ENCODE measurements around the gene SNAI3.

Gene SNAI3

DNA sequence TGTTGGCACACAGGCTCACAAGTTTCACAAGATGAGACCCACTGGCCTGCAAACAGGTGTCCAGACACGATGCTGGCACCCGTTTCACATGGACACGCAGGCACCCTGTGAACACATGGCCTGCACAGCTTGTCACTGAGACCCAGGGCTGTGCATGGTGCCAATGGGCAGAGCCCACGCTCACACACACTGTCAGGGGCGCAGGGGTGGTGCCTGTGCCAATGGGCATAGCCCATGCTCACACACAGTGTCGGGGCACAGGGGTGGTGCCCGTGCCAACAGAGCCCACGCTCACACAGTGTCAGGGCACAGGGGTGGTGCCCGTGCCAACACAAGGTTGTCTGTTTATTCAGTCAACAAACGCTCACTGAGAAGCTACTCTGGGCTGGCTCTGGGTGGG is 49.3 kb upstream of the SNAI3 start (continued):
- no peak for TF ChIP-seq BACH2 (CRISPR knock-in tag; IDR thresholded peaks at IDR 0.05; ENCODE audit: borderline replicate concordance)

DNA sequence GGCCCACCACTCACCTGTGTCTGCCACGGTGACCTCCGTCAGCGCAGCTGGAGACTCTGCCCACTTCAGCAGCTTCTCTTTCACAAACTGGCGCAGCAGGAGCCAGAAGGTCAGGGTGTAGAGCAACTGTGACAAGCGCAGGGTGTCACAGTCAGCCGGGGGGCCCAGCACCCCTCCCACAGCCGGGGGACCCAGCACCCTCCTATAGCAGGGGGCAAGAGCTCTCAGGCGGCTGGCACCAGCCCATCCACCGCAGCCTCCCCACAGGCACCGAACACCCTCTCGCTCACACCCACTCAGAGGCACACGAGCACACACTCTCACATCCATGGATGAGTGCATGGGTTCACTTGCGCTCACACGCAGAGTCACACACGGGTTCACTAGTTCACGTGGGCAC is 48.8 kb upstream of the SNAI3 start:
- no peak for ATAC-seq
- TF ChIP-seq TCF4 (CRISPR knock-in tag; IDR thresholded peaks at IDR 0.05; ENCODE audit: borderline replicate concordance) (no peak), RARB (CRISPR knock-in tag; IDR thresholded peaks at IDR 0.05) (no peak), ZNF8 (CRISPR knock-in tag; IDR thresholded peaks at IDR 0.05) (no peak), ZFP30 (CRISPR knock-in tag; IDR thresholded peaks at IDR 0.05) (no peak), ZNF70 (CRISPR knock-in tag; IDR thresholded peaks at IDR 0.05) (no peak), TOX (CRISPR knock-in tag; IDR thresholded peaks at IDR 0.05; ENCODE audit: borderline replicate concordance) (no peak), GLIS3 (CRISPR knock-in tag; IDR thresholded peaks at IDR 0.05) (no peak)

DNA sequence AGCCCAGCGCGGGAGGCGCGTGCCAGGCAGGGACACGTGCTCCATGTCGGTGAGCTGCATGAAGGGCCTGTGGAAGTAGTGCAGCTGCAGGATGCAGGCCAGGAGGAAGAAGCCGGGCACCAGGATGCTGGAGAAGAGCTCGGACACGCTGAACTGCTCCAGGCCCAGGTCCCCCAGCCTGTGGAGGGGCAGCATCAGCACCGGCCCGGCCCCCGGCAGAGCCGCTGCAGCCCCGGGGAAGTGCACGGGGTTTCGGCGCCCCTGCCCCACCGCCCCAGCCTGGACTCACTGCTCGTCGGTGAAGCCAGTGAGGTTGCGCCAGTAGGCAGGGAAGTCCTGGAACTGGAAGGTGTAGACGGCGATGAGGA is 48.0 kb upstream of the SNAI3 start:
- no peak for ATAC-seq
- no peak for TF ChIP-seq ZC3H10 (CRISPR knock-in tag; IDR thresholded peaks at IDR 0.05)
- no peak for TF ChIP-seq TOX (CRISPR knock-in tag; IDR thresholded peaks at IDR 0.05; ENCODE audit: borderline replicate concordance)
- TF ChIP-seq BACH2 (CRISPR knock-in tag; IDR thresholded peaks at IDR 0.05; ENCODE audit: borderline replicate concordance), result no peak
- TF ChIP-seq, protein P1, sequence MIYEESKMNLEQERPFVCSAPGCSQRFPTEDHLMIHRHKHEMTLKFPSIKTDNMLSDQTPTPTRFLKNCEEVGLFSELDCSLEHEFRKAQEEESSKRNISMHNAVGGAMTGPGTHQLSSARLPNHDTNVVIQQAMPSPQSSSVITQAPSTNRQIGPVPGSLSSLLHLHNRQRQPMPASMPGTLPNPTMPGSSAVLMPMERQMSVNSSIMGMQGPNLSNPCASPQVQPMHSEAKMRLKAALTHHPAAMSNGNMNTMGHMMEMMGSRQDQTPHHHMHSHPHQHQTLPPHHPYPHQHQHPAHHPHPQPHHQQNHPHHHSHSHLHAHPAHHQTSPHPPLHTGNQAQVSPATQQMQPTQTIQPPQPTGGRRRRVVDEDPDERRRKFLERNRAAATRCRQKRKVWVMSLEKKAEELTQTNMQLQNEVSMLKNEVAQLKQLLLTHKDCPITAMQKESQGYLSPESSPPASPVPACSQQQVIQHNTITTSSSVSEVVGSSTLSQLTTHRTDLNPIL (CRISPR knock-in tag; IDR thresholded peaks at IDR 0.05; ENCODE audit: low read depth), result no peak
- no peak for TF ChIP-seq OSR1 (CRISPR knock-in tag; IDR thresholded peaks at IDR 0.05)
- TF ChIP-seq, protein P2, sequence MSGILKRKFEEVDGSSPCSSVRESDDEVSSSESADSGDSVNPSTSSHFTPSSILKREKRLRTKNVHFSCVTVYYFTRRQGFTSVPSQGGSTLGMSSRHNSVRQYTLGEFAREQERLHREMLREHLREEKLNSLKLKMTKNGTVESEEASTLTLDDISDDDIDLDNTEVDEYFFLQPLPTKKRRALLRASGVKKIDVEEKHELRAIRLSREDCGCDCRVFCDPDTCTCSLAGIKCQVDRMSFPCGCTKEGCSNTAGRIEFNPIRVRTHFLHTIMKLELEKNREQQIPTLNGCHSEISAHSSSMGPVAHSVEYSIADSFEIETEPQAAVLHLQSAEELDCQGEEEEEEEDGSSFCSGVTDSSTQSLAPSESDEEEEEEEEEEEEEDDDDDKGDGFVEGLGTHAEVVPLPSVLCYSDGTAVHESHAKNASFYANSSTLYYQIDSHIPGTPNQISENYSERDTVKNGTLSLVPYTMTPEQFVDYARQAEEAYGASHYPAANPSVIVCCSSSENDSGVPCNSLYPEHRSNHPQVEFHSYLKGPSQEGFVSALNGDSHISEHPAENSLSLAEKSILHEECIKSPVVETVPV (CRISPR knock-in tag; IDR thresholded peaks at IDR 0.05), result no peak
- TF ChIP-seq ZFP3 (CRISPR knock-in tag; IDR thresholded peaks at IDR 0.05), result no peak
- TF ChIP-seq ZNF8 (CRISPR knock-in tag; IDR thresholded peaks at IDR 0.05), result no peak

DNA sequence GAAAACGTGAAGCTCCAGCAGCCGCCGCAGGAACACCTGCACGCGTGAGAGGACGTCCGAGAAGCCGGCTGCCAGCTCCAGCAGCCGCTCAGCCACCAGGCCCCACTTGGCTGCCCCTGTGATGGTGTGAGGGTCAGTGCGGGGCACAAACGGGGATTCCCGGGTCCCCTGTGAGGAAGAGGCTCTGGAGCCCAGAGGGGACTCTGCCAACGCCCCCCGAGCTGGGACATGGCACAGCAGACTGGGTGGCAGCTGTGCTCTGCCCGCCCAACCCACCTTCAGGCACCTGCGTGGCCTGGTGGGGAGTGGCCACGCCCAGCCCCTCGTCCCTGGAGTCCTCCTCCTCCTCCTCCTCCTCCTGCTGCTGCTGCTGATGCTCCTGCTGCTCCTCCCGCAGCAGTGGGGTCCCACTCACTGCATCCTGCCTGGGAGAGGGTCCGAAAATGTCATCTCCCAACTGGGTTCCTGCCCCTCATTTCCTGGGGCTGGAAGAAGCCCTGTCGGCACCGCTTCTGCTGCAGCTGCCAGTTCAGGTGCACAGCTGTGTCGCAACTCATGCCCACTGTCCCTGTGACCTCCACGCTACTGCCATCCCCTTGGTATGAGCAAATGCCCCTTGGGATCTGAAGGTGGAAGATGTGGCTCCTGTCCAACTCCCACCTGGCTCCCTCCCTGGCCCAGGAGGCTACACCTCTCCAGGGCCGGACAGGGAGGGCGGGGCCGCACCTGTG is 47.5 kb upstream of the SNAI3 start:
- ATAC-seq, result no peak
- TF ChIP-seq BACH2 (CRISPR knock-in tag; IDR thresholded peaks at IDR 0.05; ENCODE audit: borderline replicate concordance), result no peak
- TF ChIP-seq, protein P3, sequence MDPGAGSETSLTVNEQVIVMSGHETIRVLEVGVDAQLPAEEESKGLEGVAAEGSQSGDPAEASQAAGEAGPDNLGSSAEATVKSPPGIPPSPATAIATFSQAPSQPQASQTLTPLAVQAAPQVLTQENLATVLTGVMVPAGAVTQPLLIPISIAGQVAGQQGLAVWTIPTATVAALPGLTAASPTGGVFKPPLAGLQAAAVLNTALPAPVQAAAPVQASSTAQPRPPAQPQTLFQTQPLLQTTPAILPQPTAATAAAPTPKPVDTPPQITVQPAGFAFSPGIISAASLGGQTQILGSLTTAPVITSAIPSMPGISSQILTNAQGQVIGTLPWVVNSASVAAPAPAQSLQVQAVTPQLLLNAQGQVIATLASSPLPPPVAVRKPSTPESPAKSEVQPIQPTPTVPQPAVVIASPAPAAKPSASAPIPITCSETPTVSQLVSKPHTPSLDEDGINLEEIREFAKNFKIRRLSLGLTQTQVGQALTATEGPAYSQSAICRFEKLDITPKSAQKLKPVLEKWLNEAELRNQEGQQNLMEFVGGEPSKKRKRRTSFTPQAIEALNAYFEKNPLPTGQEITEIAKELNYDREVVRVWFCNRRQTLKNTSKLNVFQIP (CRISPR knock-in tag; IDR thresholded peaks at IDR 0.05; ENCODE audit: borderline replicate concordance, low read depth), result no peak
- TF ChIP-seq, protein P2 (CRISPR knock-in tag; IDR thresholded peaks at IDR 0.05), result no peak
- TF ChIP-seq, protein P1 (CRISPR knock-in tag; IDR thresholded peaks at IDR 0.05; ENCODE audit: low read depth), result no peak
- no peak for TF ChIP-seq ZFP30 (CRISPR knock-in tag; IDR thresholded peaks at IDR 0.05)
- no peak for TF ChIP-seq SNAI2 (CRISPR knock-in tag; IDR thresholded peaks at IDR 0.05)
- TF ChIP-seq ZNF70 (CRISPR knock-in tag; IDR thresholded peaks at IDR 0.05), result no peak
- no peak for TF ChIP-seq CSDC2 (CRISPR knock-in tag; IDR thresholded peaks at IDR 0.05)
- TF ChIP-seq ARNTL (CRISPR knock-in tag; IDR thresholded peaks at IDR 0.05; ENCODE audit: borderline replicate concordance, low read depth), result no peak
- TF ChIP-seq, protein P4, sequence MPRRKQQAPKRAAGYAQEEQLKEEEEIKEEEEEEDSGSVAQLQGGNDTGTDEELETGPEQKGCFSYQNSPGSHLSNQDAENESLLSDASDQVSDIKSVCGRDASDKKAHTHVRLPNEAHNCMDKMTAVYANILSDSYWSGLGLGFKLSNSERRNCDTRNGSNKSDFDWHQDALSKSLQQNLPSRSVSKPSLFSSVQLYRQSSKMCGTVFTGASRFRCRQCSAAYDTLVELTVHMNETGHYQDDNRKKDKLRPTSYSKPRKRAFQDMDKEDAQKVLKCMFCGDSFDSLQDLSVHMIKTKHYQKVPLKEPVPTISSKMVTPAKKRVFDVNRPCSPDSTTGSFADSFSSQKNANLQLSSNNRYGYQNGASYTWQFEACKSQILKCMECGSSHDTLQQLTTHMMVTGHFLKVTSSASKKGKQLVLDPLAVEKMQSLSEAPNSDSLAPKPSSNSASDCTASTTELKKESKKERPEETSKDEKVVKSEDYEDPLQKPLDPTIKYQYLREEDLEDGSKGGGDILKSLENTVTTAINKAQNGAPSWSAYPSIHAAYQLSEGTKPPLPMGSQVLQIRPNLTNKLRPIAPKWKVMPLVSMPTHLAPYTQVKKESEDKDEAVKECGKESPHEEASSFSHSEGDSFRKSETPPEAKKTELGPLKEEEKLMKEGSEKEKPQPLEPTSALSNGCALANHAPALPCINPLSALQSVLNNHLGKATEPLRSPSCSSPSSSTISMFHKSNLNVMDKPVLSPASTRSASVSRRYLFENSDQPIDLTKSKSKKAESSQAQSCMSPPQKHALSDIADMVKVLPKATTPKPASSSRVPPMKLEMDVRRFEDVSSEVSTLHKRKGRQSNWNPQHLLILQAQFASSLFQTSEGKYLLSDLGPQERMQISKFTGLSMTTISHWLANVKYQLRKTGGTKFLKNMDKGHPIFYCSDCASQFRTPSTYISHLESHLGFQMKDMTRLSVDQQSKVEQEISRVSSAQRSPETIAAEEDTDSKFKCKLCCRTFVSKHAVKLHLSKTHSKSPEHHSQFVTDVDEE (CRISPR knock-in tag; IDR thresholded peaks at IDR 0.05), result no peak
- TF ChIP-seq ZC3H10 (CRISPR knock-in tag; IDR thresholded peaks at IDR 0.05), result no peak
